ENCODE data around the gene COQ10B. TPM values are rescaled to one million over a fixed set of nuclear protein-coding genes. Genes with fewer than 3 reads are reported as not detected.
"Not testable (repeated sequence)": the region's sequence is repeated elsewhere in the genome, so short reads cannot be mapped to it uniquely, and the experiment has no call there.

The COQ10B gene
- total and polyA plus RNA-seq, 9 donors, result 12.8 to 23.1 (median 18.4) TPM

DNA sequence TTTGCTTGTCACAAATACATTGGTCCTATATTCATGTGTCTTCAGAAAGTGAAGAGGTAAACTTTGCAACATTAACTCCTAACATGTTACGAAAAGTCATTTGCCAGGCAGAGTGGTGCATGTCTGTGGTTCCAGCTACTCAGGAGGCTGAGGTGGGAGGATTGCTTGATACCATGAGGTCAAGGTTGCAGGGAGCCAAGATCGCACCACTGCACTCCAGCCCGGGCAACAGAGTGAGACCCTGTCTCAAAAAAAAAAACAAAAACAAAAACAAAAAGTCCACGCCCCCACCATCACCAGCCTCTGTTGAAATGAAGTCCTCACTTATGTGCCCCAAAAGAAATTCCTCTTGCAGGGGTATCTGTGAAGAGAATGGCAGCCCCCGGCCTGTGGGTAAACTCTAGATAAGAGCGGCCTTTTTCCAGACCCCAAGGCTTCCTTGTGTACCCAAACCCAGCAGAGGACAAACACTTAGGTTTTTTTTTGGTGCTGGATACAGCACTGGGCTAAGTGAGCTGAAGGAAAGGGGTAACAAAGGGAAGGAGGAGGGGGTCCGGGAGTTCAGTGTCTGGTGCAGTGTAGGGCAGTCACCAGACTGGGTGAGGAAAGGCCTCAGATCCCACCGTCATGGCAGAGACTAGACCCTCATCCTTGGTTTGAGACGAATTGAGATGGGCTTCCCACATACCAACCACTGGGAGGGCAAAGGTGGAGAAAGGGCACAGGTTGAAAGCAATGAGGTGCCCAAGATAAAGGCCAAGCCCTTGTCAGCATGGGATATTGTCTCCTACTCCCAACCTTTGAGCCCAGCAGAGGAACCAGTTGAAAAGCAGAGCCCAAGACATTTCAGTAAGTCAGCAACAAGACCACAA, 27.0 kb downstream of the COQ10B start:
- Histone ChIP-seq H3K27ac (no peak overlapping the region), H3K36me3 (no peaks in the 10 kb centered on the region), H3K27me3 (no peaks in the 10 kb centered on the region), H3K4me3 (no peak overlapping the region), H3K9me3 (no peaks in the 10 kb centered on the region), H3K4me1 (ENCODE audit: insufficient read depth) (no peaks in the 10 kb centered on the region)
- 77 to 85% (median 80%) methylated on average over 9 of the region's 9 CpGs for WGBS, 3 donors
- intact Hi-C loops (cut with DNase I), result no loop called here
- TF ChIP-seq POLR2A (IDR thresholded peaks at IDR 0.05), result no peak
- TF ChIP-seq EP300 (IDR thresholded peaks at IDR 0.05), result no peak
- TF ChIP-seq, protein P1, sequence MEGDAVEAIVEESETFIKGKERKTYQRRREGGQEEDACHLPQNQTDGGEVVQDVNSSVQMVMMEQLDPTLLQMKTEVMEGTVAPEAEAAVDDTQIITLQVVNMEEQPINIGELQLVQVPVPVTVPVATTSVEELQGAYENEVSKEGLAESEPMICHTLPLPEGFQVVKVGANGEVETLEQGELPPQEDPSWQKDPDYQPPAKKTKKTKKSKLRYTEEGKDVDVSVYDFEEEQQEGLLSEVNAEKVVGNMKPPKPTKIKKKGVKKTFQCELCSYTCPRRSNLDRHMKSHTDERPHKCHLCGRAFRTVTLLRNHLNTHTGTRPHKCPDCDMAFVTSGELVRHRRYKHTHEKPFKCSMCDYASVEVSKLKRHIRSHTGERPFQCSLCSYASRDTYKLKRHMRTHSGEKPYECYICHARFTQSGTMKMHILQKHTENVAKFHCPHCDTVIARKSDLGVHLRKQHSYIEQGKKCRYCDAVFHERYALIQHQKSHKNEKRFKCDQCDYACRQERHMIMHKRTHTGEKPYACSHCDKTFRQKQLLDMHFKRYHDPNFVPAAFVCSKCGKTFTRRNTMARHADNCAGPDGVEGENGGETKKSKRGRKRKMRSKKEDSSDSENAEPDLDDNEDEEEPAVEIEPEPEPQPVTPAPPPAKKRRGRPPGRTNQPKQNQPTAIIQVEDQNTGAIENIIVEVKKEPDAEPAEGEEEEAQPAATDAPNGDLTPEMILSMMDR (IDR thresholded peaks at IDR 0.05), result no peak
- no peak for DNase-seq

DNA sequence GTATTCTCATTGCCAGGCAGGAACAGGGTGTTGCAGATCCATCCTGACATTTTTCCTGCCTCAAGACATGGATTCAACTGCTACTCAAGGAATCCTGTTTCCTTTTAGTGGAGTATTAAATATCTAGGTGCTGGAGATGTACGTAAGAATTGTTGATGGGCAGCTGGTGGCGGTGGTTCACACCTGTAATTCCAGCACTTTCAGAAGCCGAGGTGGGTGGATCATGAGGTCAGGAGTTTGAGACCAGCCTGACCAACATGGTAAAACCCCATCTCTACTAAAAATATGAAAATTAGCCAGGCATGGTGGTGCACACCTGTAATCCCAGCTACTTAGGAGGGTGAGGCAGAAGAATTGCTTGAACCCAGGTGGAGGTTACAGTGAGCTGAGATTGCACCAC, 30.9 kb downstream of the COQ10B start:
- H3K4me1 ChIP-seq (ENCODE audit: insufficient read depth); intact Hi-C loops (cut with DNase I); H3K9me3 ChIP-seq; DNase-seq; H3K4me3 ChIP-seq; H3K27ac ChIP-seq; H3K36me3 ChIP-seq; H3K27me3 ChIP-seq: not testable (repeated sequence)
- 95 to 99% (median 98%) methylated on average over 3 of the region's 3 CpGs for WGBS, 3 donors

DNA sequence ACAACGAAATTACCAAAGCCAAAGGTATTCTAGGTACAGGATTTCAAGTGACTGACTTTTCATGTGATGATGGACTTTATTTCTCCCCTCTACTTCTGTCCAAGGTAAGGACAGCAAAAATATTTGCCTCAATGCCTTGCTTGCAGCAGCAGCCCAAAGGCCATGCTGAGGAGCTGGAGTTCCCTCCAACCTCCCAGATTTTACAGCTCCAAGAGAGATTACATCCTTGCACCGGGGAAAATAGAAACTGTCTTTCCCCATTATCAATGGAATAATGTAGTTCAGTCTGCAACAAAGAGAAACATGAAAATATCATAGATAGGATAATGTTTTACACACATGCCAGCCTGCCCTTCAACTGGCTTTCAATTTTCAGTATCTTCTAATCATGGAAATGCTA, 32.8 kb downstream of the COQ10B start:
- no peak for DNase-seq
- Histone ChIP-seq H3K4me1 (ENCODE audit: insufficient read depth) (no peaks in the 10 kb centered on the region), H3K36me3 (no peaks in the 10 kb centered on the region)

DNA sequence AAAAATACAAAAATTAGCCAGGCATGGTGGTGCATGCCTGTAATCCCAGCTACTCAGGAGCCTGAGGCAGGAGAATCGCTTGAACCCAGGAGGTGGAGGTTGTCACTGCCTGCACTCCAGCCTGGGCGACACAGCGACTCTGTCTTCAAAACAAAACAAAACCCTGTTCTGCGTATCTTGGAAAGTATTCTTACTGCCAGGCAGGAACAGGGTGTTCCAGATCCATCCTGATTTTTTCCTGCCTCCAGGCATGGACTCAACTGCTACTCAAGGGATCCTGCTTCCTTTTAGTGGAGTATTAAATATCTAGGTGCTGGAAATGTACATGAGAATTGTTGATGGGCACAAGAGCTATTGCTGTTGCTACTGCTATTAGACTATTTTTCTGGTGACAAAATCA, 34.0 kb downstream of the COQ10B start:
- no peaks in the 10 kb centered on the region for H3K4me1 ChIP-seq (ENCODE audit: insufficient read depth)
- WGBS, 3 donors, result 81 to 87% (median 83%) methylated on average over 4 of the region's 4 CpGs
- H3K27ac ChIP-seq, result no peak overlapping the region
- H3K36me3 ChIP-seq, result no peaks in the 10 kb centered on the region
- DNase-seq, result no peak
- no peak overlapping the region for H3K4me3 ChIP-seq
- H3K27me3 ChIP-seq, result no peaks in the 10 kb centered on the region
- intact Hi-C loops (cut with DNase I), result no loop called here
- no peaks in the 10 kb centered on the region for H3K9me3 ChIP-seq
- TF ChIP-seq POLR2A (IDR thresholded peaks at IDR 0.05) (no peak), EP300 (IDR thresholded peaks at IDR 0.05) (no peak)
- TF ChIP-seq, protein P1 (IDR thresholded peaks at IDR 0.05), result no peak

More for the DNA sequence above, 32.8 kb downstream of the COQ10B start:
- H3K27ac ChIP-seq, result no peak overlapping the region
- H3K4me3 ChIP-seq, result no peak overlapping the region
- TF ChIP-seq EP300 (IDR thresholded peaks at IDR 0.05), result no peak
- TF ChIP-seq, protein P1 (IDR thresholded peaks at IDR 0.05), result no peak
- TF ChIP-seq POLR2A (IDR thresholded peaks at IDR 0.05), result no peak
- intact Hi-C loops (cut with DNase I), result no loop called here
- no peaks in the 10 kb centered on the region for H3K9me3 ChIP-seq
- H3K27me3 ChIP-seq, result no peaks in the 10 kb centered on the region
- 80 to 86% (median 80%) methylated on average over 2 of the region's 2 CpGs for WGBS, 3 donors

All from ovary (tissue), 9 donors.